GM19328 (cell line): Measurements from ENCODE around the gene CLINT1.
"Not testable (repeated sequence)": the region's sequence is repeated elsewhere in the genome, so short reads cannot be mapped to it uniquely, and the experiment has no call there.

Experiments
- ATAC-seq: cut with Tn5 transposase; IDR thresholded peaks from one replicate; pipeline ENCODE4 v1.9.1; 2021; ENCODE audit warnings: mild to moderate bottlenecking, moderate library complexity; ENCODE audit not compliant: unreplicated experiment

The CLINT1 gene

GRCh38 chr5:157864067-157864466 is 5.1 kb upstream of the CLINT1 start:
- ATAC-seq, result no peak

GRCh38 chr5:157862183-157862851 is 3.4 kb upstream of the CLINT1 start:
- no peak for ATAC-seq

DNA sequence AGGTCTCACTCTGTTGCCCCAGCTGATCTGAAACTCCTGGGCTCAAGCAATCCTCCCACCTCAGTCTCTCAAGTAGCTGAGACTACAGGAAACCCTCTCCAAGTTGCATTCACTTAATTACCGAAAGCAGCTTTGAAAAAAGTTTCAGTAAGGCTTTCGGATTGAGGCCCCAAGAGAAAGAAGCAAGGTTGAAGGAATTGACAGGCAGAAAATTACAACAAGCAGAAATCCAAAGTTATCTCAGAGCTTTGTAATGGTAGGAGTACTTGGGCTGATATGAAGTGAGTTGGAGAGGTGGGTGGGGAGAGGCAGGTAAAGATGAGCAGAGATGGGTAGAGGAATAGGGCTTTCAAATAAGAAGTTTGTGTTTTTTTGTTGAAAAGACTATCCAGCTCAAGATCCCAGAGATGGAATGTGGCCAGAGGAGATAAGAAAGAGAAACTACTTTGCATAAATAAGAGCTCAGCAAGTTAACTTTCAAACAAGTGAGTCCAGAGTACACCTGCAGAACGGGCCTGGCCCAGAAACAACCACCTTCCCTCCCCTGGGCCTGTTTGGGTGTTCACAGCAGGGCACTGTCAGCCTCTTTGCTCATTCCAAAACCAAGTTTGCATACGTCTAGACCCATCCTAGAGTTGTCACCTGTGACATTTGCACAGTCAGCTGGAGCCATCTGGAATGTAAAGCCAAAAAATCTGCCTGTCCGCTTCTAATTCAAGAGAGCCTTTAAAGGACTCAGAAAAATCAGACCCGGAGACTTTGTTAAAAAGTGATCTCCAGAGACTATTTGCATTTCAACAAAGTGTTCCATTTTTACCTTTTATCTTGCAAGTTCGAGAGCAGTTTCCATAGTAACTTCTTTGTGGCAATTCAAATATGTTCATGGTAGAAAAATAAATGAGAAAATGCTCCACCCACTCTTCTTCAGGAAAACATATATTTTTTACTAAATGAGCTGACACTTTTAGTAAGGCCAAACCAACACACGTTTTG is 2.2 kb upstream of the CLINT1 start:
- peak; percentile 72 for ATAC-seq

DNA sequence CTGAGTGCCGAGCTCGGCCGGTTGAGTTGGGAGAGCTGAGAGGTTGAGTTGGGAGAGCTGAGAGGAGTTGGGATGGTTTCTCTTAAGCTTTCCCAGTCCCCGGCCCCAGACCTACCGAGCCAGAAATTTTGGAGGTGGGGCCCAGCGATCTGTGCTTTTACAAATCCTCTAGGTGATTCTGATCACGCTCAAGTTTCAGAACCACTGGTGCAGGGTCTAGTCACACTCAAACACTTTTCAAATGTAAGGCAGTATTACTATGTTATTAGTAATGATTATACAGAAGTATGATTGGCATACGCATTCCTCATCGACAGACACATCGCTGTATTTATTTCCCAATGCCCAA is 256 bp upstream of the CLINT1 start:
- ATAC-seq, result no peak

GRCh38 chr5:157857816-157858526 is 974 bp downstream of the CLINT1 start:
- no peak for ATAC-seq

DNA sequence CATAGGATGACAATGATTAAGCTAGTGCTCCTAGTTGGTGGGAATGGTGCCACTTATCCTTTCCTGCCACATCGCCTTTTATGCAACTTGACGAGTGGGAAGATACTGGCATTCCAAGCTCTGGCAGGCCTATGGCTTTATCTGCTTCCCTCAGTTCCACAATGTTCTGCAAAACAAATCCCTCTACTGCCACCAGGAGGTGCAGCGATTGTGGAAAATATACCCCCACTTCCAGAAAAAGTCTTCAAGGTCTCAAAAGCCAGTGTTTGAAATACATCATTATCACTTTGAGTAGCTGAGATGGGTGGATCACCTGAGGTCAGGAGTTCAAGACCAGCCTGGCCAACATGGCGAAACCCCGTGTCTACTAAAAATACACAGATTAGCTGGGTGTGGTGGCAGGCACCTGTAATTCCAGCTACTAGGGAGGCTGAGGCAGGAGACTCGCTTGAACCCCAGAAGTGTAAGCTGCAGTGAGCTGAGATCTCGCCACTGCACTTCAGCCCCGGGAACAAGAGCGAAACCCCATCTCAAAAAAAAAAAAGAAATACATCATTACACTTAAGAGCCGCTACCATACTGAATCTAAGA is 3.4 kb downstream of the CLINT1 start:
- ATAC-seq, result no peak

DNA sequence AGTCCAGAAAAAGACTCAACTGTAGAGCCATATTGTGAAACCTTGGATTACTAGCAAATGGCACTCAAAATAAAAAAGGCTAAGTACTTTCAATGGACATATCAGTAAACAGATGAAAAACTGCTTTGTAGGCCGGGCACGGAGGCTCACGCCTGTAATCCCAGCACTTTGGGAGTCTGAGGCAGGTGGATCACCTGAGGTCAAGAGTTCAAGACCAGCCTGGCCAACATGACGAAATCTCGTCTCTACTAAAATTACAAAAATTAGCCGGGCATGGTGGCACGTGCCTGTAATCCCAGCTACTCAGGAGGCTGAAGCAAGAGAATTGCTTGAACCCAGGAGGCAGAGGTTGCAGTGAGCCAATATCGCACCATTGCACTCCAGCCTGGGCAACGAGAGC is 5.6 kb downstream of the CLINT1 start:
- not testable (repeated sequence) for ATAC-seq

DNA sequence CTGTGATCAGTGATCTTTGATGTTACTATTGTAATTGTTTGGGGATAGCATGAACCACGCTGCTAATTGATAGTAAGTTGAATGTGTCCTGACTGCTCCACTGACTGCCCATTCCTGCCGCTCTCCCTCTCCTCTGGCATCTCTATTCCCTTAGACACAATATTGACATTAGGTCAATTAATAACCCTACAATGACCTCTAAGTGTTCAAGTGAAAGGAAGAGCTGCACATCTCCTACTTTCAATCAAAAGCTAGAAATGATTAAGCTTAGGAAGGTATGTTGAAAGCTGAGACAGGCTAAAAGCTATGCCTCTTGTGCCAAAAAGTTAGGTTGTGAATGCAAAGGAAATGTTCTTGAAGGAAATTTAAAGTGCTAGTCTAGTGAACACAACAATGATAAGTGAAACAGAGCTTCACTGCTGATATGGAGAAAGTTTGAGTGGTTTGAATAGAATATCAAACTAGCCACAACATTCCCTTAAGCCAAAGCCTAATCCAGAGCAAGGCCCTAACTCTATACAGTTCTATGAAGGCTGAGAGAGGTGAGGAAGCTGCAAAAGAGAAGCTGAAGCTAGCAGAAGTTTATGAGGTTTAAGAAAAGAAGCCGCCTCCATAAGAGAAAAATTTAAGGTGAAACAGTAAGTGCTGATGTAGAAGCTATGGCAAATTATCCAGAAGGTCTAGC is 12.9 kb downstream of the CLINT1 start:
- ATAC-seq, result no peak

DNA sequence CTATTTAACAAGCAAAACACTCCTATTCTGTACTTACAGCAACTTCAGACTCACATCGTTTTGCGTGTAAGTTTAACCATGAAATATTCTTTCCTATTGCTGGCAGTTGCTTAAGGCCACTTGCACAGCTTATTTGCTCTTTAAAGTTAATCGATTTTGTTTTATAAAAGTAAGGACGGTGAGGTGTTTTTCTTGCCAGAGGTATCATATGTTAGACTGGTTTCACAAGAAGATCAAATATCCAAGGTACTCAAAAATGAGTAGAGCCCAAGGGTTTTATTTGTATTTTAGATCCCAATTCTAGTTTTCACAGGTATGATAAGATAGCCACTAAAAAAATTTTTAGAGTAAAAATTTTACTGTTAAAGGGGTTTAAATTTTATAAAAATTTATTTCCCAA is 16.2 kb downstream of the CLINT1 start:
- ATAC-seq, result no peak

DNA sequence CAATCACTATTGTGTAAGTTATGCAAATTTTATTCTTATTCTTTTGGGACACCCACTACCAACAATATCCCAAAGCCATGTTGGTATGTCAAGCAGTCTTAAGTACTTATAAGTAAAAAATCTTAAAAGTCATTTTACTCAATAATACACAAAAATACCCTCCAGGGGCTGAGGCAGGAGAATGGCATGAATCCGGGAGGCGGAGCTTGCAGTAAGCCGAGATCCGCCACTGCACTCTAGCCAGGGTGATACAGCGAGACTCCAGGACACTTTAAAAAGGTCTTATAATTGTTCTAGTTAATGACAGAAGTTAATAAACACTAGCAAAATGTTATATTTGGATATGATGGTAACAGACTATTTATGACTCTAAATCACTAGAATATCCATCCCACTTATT is 16.8 kb downstream of the CLINT1 start:
- no peak for ATAC-seq

- no peak for ATAC-seq
Measured at GRCh38 chr5:157839157-157839795, 19.7 kb downstream of the CLINT1 start.

DNA sequence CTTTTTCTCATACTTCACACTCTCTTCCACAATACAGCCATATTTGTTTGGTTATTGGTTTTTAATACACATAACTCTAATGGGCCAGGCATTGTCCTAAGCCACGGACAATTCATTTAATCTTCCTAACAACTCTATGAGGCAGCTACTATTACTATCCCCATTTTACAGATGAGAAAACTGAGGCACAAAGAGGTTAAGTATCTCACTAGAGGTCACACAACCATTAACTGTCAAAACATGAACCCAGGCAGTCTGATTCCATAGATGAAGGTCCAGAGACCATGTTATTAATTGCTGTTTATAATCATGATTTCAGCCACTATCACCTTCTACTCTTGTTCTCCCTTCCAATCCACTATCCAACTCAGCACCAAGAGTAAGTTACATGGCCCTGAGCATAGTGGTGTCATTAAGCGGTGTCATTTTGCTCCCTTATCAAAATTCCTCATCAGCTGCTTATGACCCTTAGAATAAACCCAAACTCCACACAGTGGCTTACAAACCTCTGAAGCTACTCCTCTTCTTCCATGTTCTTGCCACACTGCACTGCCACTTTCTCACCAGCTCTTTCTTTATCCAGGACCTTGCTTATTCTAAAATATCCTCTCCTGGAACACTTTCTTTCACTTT is 22.7 kb downstream of the CLINT1 start:
- no peak for ATAC-seq

DNA sequence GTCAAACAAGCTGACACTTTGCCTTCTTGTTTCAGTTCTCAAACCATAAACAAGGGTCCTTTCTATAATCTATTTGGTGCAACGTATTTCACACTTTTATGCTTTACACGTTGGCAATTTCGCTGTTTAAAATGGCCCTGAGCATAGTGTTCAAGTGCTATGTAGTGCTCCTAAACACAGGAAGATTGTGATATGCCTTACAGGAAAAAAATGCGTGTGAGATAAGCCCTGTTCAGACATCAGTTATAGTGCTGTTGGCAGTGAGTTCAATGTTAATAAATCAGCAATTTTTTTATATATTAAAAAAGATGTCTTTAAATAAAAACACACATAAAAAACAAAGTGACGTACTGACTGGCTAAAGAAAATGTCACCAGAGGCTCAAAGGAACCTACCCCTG is 23.9 kb downstream of the CLINT1 start:
- ATAC-seq, result no peak

GRCh38 chr5:157828944-157829639 is 29.9 kb downstream of the CLINT1 start:
- no peak for ATAC-seq

- ATAC-seq, result no peak
Measured at GRCh38 chr5:157828105-157828943, 30.6 kb downstream of the CLINT1 start.

DNA sequence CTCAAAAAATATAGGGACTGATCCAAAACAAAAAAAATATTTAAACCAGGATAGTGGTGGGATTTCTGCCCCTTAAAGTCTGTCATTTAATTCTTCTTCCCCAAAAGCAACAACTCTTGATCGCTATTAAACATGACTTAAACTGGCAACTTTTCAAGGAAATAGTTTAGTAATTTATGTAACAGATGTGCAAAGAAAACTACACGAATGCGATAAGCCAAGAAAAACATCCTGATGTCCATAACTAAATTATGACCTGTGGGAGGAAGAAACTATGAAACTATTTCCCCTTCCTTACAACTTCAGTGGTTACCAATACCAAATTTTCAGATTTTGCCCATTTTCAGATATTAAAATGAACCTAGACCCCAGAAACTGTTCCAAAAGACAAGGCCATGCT is 31.5 kb downstream of the CLINT1 start:
- ATAC-seq, result no peak

DNA sequence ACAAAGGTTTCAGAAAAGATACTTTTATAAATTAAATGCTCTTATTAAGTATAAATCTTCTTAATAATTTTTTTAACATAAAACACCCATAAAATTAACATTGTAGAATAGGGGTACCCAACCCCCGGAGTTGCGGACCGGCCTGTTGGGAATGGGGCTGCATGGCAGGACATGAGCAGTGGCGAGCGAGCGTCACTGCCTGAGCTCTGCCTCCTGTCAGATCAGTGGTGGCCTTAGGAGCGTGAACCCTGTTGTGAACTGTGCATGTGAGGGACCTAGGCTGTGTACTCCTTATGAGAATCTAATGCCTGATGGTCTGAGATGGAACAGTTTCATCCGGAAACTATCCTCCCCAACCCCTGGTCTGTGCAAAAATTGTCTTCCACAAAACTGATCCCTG is 35.3 kb downstream of the CLINT1 start:
- no peak for ATAC-seq
